NT2/D1 (cell line): ENCODE results near the gene MLLT1.

Source experiments
- DNase-seq: peaks from one replicate; pipeline ENCODE4 v3.0.0-alpha.2; 2011; ENCODE audit warnings: low read depth, low spot score
- H3K27me3 ChIP-seq: 2 replicates; pipeline ENCODE4 v1.6.0; 2011; ENCODE audit warnings: mild to moderate bottlenecking; ENCODE audit not compliant: insufficient read length, insufficient read depth
- H3K36me3 ChIP-seq: 2 replicates; pipeline ENCODE4 v1.6.1; 2011; ENCODE audit warnings: mild to moderate bottlenecking, low read length, mixed read lengths; ENCODE audit not compliant: insufficient read depth, insufficient read length
- H3K4me1 ChIP-seq: 2 replicates; pipeline ENCODE4 v1.5.1; 2011; ENCODE audit not compliant: insufficient read depth, insufficient read length
- H3K4me3 ChIP-seq: 2 replicates; pipeline ENCODE4 v1.5.1; 2011; ENCODE audit warnings: low read depth; ENCODE audit not compliant: insufficient read length
- H3K9ac ChIP-seq: 2 replicates; pipeline ENCODE4 v1.6.0; 2011; ENCODE audit warnings: low read depth; ENCODE audit not compliant: insufficient read length
- H3K9me3 ChIP-seq: 2 replicates; pipeline ENCODE4 v1.5.1; 2011; ENCODE audit warnings: mild to moderate bottlenecking, low read length; ENCODE audit not compliant: insufficient read depth
- SUZ12 ChIP-seq: IDR thresholded peaks from 2 replicates; pipeline ENCODE4 v1.6.1; 2011; ENCODE audit not compliant: insufficient read length, insufficient read depth; ENCODE audit errors: extremely low read depth
- YY1 ChIP-seq: IDR thresholded peaks from 2 replicates; pipeline ENCODE4 v1.6.1; 2011; ENCODE audit not compliant: insufficient read length, insufficient read depth
- ZNF274 ChIP-seq: IDR thresholded peaks from 2 replicates; pipeline ENCODE4 v1.6.1; 2011; ENCODE audit warnings: mild to moderate bottlenecking, low read depth, low read length

The MLLT1 gene

DNA sequence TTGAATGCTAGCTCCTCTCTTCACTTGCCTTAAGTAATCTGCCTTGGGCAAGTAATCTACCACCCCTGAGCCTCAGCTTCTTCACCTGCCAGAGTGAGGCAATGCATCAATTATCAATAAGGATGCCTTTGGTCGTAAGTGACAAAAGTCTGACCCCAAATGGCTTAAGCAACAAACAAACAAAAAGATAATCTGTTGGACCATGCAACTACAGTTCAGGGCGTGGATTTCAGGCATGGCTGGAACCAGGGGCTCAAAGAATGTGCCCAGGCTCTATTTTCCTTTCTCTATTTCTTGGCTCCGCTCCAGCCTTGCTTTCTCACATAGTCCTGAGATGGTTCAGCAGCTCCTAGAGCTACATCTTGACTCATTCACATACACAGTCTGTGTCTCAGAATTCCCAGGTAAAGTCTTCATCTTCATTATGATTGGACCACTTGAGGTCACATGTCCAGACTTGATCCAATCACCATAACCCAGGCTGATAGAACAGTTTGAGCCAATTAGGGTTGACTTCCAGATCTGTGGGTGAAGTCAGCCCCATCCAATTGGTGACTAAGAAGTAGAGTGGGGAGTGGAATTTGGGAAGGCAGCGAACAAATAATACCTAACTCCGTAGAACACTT is 114.8 kb downstream of the MLLT1 start:
- Histone ChIP-seq H3K36me3 (no peaks in the 10 kb centered on the region), H3K4me1 (no peaks in the 10 kb centered on the region), H3K27me3 (no peaks in the 10 kb centered on the region), H3K9ac (no peak overlapping the region), H3K9me3 (no peaks in the 10 kb centered on the region; the same call in 1 of the 2 replicates), H3K4me3 (no peak overlapping the region)
- no peak for DNase-seq
- TF ChIP-seq YY1, result no peak
- TF ChIP-seq ZNF274, result no peak
- TF ChIP-seq SUZ12, result no peak

DNA sequence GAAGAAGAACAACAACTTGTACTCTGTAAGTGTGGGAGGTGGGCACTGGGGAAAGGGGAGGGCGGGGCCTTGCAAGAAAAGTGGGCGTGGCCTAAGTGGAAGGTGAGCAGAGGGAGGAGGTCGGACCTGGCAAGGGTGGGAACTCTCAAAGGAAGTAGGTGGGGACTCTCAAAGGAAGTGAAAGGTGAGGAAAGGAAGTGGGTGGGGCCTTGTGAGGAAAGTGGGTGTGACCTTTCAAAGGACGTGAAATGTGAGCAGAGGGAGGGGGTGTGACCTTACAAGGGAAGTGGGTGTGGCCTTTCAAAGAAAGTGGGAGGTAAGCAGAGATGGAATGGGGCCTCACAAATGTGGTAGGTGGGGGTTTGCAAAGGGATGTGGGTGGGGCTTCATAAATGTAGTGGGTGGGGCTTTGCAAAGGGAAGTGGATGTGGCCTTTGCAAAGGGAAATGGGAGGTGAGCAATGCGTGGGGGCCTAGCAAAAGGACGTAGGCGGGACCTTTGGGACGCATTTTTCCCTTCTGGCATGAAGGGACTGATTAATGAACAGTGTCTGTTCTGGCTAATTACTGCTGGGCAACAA is 118.4 kb downstream of the MLLT1 start:
- H3K27me3 ChIP-seq, result no peaks in the 10 kb centered on the region
- no peaks in the 10 kb centered on the region for H3K4me1 ChIP-seq
- DNase-seq, result peak; percentile 28
- no peak overlapping the region for H3K9ac ChIP-seq
- no peak overlapping the region for H3K4me3 ChIP-seq
- TF ChIP-seq SUZ12, result no peak
- TF ChIP-seq YY1, result no peak
- no peak for TF ChIP-seq ZNF274
- H3K9me3 ChIP-seq, result no peaks in the 10 kb centered on the region; the same call in 1 of the 2 replicates
- no peaks in the 10 kb centered on the region for H3K36me3 ChIP-seq
